ENCODE measurements around the gene UBE2D2.

The UBE2D2 gene

GRCh38 chr5:139658928-139659667, 98.0 kb downstream of the UBE2D2 start:
- Histone ChIP-seq H3K9ac (ENCODE audit: low read depth in 1 of 2, low read length in 2 of 2) (peak overlapping the region; percentile 48 to 54), H3K4me1 (ENCODE audit: control insufficient read depth in 1 of 2, insufficient read depth in 2 of 2, low read length in 2 of 2) (peaks cover 53 to 58% of the 10 kb centered on the region in 2 donors), H3K9me3 (ENCODE audit: control insufficient read depth in 1 of 2, low read length in 2 of 2) (no peaks in the 10 kb centered on the region), H3K27ac (ENCODE audit: low read depth, low read length) (peak overlapping the region; percentile 61), H3K4me3 (ENCODE audit: low read depth in 1 of 2, low read length in 2 of 2) (peak overlapping the region; percentile 21 to 33), H3K36me3 (ENCODE audit: control insufficient read depth in 1 of 2, insufficient read depth in 2 of 2, low read length in 2 of 2) (no peaks in the 10 kb centered on the region), H3K27me3 (ENCODE audit: control insufficient read depth in 1 of 2, insufficient read depth in 2 of 2, low read length in 2 of 2) (no peaks in the 10 kb centered on the region)

DNA sequence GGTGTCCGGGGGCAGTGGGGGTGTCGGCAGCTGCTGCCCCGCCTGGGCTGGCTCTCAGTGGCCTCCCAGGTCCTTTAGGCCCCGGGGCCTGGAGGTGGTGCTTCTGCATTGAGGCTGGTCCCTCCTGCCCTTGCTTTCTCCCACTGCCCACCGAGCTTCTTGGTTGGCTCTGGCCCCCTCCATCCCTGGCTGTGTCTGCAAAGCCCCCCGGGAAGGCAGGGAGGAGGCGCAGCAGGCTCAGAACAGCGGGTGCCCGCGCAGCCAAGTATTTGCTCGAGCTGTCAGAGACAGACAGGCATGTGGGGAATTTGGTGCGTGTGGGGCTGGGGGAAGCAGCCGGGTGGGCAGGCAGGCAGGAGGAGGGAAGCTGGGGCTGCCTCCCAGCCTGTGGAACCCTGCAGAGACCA, 98.6 kb downstream of the UBE2D2 start:
- Histone ChIP-seq H3K9me3 (ENCODE audit: control insufficient read depth in 1 of 2, low read length in 2 of 2) (no peaks in the 10 kb centered on the region), H3K27ac (ENCODE audit: low read depth, low read length) (peak overlapping the region; percentile 81), H3K36me3 (ENCODE audit: control insufficient read depth in 1 of 2, insufficient read depth in 2 of 2, low read length in 2 of 2) (peaks cover 0 to under 1% of the 10 kb centered on the region in 2 donors), H3K4me3 (ENCODE audit: low read depth in 1 of 2, low read length in 2 of 2) (peak overlapping the region; percentile 32 to 40), H3K4me1 (ENCODE audit: control insufficient read depth in 1 of 2, insufficient read depth in 2 of 2, low read length in 2 of 2) (peaks cover 49 to 52% of the 10 kb centered on the region in 2 donors), H3K9ac (ENCODE audit: low read depth in 1 of 2, low read length in 2 of 2) (peak overlapping the region; percentile 48 to 54), H3K27me3 (ENCODE audit: control insufficient read depth in 1 of 2, insufficient read depth in 2 of 2, low read length in 2 of 2) (no peaks in the 10 kb centered on the region)

DNA sequence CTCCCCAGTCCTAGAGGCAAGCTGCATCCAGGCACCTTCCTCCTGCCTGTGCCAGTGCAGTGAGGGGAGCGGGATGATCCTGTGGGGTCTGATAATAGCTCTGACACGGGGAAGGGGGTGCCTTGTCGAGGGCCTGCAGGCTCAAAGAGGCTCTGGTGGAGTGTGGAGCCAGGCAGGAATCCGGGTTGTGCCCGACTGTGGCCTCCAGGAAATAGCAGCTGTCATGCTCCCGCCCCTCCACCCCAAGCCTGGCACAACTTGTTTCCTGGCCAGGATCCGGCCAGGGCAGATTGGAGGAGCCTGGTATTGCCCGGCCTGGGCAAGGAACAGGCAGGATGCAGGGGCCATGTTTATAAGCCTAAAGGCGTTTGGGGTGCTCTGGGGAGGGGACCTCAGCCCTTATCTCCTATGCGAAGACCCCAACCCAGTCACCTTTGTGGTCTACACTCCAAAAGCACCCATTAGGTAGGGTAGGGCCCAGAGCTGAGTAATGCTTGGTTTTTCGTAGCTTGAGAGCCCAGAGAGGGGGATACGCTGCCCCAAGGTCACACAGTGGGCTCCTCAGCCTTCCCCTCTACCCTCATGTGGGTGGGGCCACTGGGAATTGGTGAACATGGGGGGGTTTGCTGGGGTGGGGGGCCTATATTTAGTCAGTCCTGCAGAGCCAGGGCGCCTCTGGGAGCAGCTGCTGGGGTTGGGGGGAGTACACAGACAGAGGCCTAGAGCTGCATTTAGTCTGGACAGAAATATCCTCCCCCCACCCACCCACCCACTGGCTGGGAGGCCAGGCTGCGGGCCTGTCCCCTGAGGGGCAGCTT, 99.2 kb downstream of the UBE2D2 start:
- no peaks in the 10 kb centered on the region for H3K9me3 ChIP-seq (ENCODE audit: control insufficient read depth in 1 of 2, low read length in 2 of 2)
- H3K27me3 ChIP-seq (ENCODE audit: control insufficient read depth in 1 of 2, insufficient read depth in 2 of 2, low read length in 2 of 2) = no peaks in the 10 kb centered on the region
- H3K9ac ChIP-seq (ENCODE audit: low read depth in 1 of 2, low read length in 2 of 2) = peak overlapping the region; percentile 18 to 48
- peak overlapping the region; percentile 81 for H3K27ac ChIP-seq (ENCODE audit: low read depth, low read length)
- peaks cover 48% of the 10 kb centered on the region in 2 donors for H3K4me1 ChIP-seq (ENCODE audit: control insufficient read depth in 1 of 2, insufficient read depth in 2 of 2, low read length in 2 of 2)
- peak overlapping the region; percentile 32 to 40 for H3K4me3 ChIP-seq (ENCODE audit: low read depth in 1 of 2, low read length in 2 of 2)
- peaks cover 0 to 3% of the 10 kb centered on the region in 2 donors for H3K36me3 ChIP-seq (ENCODE audit: control insufficient read depth in 1 of 2, insufficient read depth in 2 of 2, low read length in 2 of 2)

DNA sequence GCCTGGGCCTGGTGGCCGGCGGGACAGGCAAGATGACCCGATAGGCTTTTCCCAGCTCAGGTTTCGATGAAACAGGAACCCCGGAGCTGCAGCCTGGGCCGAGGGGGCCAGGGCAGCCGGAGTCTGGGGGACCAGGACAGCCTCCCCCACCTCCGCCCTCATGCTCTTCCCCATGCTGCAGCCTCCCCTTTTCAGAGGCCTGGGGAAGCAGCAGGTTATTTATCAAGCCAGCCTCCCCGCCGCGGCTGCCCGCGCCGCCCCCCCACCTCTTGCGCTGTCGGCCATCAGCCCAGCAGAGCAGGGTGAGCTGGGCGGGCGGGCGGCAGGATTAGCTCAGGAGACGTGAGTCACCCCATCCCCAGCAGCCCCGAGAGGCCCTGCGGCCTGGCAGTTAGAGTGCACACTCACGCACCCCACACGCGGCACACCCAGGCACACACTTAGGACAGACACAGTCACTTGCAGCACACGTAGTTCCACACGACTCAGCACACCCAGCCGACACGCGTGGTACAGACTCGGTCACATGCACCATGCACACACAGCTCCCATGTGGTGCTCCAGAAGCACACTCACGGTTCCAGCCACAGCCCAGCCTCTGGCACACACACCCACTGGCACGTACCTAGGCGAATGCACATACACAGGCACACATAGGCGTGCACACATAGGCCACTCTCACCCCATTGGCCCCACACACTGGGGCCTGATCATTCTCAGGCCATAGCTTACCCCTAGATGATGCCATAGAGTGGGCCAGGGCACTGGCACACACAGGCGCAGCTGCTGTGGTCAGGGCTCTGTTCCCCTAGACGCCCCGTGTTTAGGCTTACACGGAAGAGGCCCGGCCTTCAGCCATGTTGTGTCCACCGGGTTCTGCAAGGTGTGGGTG, 100.0 kb downstream of the UBE2D2 start:
- Histone ChIP-seq H3K27me3 (ENCODE audit: control insufficient read depth in 1 of 2, insufficient read depth in 2 of 2, low read length in 2 of 2) (no peaks in the 10 kb centered on the region), H3K4me3 (ENCODE audit: low read depth in 1 of 2, low read length in 2 of 2) (no peak overlapping the region), H3K9ac (ENCODE audit: low read depth in 1 of 2, low read length in 2 of 2) (no peak overlapping the region), H3K9me3 (ENCODE audit: control insufficient read depth in 1 of 2, low read length in 2 of 2) (no peaks in the 10 kb centered on the region), H3K36me3 (ENCODE audit: control insufficient read depth in 1 of 2, insufficient read depth in 2 of 2, low read length in 2 of 2) (peaks cover 0 to 3% of the 10 kb centered on the region in 2 donors), H3K27ac (ENCODE audit: low read depth, low read length) (peak overlapping the region; percentile 77), H3K4me1 (ENCODE audit: control insufficient read depth in 1 of 2, insufficient read depth in 2 of 2, low read length in 2 of 2) (peaks cover 45 to 48% of the 10 kb centered on the region in 2 donors)

DNA sequence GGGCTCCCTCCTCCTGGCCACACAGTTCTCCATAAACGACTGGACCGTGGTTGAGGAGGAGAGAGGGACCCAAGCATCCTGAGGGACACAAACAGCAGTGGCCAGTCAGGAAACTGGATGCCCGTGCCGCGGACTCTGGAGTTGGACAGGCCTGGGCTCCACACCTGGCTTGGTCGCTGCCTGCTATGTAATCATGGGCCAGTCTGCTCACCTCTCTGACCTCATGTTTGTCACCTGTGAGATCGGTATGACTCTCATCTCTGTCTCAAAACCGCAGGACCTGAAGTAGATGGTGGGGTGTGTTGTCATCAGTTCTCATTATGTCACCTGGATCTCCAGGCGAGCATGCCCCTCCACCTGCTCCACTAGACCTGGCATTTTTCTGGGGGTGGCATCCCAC, 101.5 kb downstream of the UBE2D2 start:
- H3K4me1 ChIP-seq (ENCODE audit: control insufficient read depth in 1 of 2, insufficient read depth in 2 of 2, low read length in 2 of 2) = peaks cover 49 to 52% of the 10 kb centered on the region in 2 donors
- no peak overlapping the region for H3K27ac ChIP-seq (ENCODE audit: low read depth, low read length)
- no peak overlapping the region for H3K4me3 ChIP-seq (ENCODE audit: low read depth in 1 of 2, low read length in 2 of 2)
- no peaks in the 10 kb centered on the region for H3K27me3 ChIP-seq (ENCODE audit: control insufficient read depth in 1 of 2, insufficient read depth in 2 of 2, low read length in 2 of 2)
- H3K36me3 ChIP-seq (ENCODE audit: control insufficient read depth in 1 of 2, insufficient read depth in 2 of 2, low read length in 2 of 2) = peaks cover 0 to 3% of the 10 kb centered on the region in 2 donors
- H3K9me3 ChIP-seq (ENCODE audit: control insufficient read depth in 1 of 2, low read length in 2 of 2) = no peaks in the 10 kb centered on the region
- no peak overlapping the region for H3K9ac ChIP-seq (ENCODE audit: low read depth in 1 of 2, low read length in 2 of 2)

DNA sequence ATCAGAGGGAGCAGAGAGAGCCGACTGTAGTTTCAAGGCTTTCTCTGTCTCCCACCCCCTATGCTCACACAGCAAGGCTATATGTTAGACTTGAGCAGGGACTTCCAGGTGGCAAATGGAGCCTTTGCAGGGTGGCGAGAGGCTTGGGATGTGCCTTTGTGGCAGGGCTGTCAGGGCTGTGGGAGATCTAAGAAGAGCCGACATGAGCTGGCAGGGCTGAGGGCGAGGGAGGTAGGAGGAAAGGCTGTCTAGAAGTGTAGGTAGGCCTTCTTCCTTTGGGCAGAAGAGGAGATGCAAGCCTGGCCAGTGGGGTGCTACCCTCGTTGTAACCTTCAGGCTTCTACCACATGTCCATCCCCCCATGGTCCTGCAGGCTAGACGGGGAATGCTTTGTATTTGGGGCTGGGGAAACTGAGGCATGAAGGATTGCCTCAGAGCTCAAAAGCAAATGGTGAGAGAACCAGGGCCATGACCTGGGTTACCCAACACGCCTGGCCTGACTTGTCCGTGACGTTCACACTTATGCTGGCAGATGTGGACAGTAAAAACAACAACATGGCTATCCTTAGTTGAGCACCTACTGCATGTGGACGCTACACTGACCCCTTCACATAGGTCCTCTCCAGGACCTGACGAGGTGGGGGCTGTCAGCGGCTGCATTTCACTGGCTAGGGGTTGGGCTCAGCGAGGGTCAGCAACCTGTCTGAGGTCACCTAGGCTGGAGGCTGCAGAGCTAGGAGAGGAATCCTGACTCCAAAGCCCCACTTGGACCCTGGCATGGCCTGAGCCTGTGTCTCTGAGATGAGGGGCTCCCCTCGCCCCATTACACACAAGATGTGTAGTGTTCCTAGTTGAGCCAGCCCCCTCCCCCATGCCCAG, 102.3 kb downstream of the UBE2D2 start:
- Histone ChIP-seq H3K27ac (ENCODE audit: low read depth, low read length) (no peak overlapping the region), H3K9ac (ENCODE audit: low read depth in 1 of 2, low read length in 2 of 2) (no peak overlapping the region), H3K4me3 (ENCODE audit: low read depth in 1 of 2, low read length in 2 of 2) (no peak overlapping the region)

GRCh38 chr5:139664086-139664693, 103.1 kb downstream of the UBE2D2 start:
- no peaks in the 10 kb centered on the region for H3K27me3 ChIP-seq (ENCODE audit: control insufficient read depth in 1 of 2, insufficient read depth in 2 of 2, low read length in 2 of 2)
- no peak overlapping the region for H3K27ac ChIP-seq (ENCODE audit: low read depth, low read length)
- no peak overlapping the region for H3K9ac ChIP-seq (ENCODE audit: low read depth in 1 of 2, low read length in 2 of 2)
- no peak overlapping the region for H3K4me3 ChIP-seq (ENCODE audit: low read depth in 1 of 2, low read length in 2 of 2)
- no peaks in the 10 kb centered on the region for H3K9me3 ChIP-seq (ENCODE audit: control insufficient read depth in 1 of 2, low read length in 2 of 2)
- H3K36me3 ChIP-seq (ENCODE audit: control insufficient read depth in 1 of 2, insufficient read depth in 2 of 2, low read length in 2 of 2) = peaks cover 0 to 3% of the 10 kb centered on the region in 2 donors
- H3K4me1 ChIP-seq (ENCODE audit: control insufficient read depth in 1 of 2, insufficient read depth in 2 of 2, low read length in 2 of 2) = peaks cover 48 to 51% of the 10 kb centered on the region in 2 donors

More for the DNA sequence above, 102.3 kb downstream of the UBE2D2 start:
- Histone ChIP-seq H3K4me1 (ENCODE audit: control insufficient read depth in 1 of 2, insufficient read depth in 2 of 2, low read length in 2 of 2) (peaks cover 49 to 52% of the 10 kb centered on the region in 2 donors), H3K9me3 (ENCODE audit: control insufficient read depth in 1 of 2, low read length in 2 of 2) (no peaks in the 10 kb centered on the region), H3K36me3 (ENCODE audit: control insufficient read depth in 1 of 2, insufficient read depth in 2 of 2, low read length in 2 of 2) (peaks cover 0 to 3% of the 10 kb centered on the region in 2 donors), H3K27me3 (ENCODE audit: control insufficient read depth in 1 of 2, insufficient read depth in 2 of 2, low read length in 2 of 2) (no peaks in the 10 kb centered on the region)

DNA sequence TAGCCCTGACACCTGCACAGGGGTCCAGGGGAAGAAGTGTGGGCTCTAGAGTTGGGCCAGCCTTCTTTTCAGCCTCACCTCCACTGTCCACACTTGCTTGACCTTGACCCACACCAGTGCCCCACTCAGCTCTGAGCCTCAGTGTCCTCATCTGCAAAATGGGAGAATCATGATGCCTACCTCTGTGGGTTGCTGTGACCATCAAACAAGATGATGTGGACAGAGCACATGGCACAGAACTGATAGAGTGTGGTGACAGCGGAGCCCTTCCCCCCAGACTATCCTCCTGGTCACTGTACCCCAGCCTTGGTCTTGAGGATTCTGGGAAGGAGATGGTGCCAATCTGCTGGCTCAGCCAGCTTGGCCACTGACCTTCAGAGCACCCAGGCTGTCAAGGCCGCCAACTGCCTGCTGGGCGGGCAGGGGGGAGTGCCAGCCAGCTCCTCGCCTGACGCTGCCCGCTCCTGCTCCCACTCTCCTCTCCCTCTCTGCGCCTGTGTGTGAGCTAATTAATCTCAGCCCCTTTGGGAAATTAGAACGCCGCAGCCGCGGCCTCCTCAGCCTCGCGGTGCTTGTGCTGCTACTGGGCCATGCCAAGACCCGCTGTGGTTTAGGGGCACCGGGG, 103.7 kb downstream of the UBE2D2 start:
- Histone ChIP-seq H3K27ac (ENCODE audit: low read depth, low read length) (no peak overlapping the region), H3K4me3 (ENCODE audit: low read depth in 1 of 2, low read length in 2 of 2) (no peak overlapping the region), H3K9me3 (ENCODE audit: control insufficient read depth in 1 of 2, low read length in 2 of 2) (no peaks in the 10 kb centered on the region), H3K4me1 (ENCODE audit: control insufficient read depth in 1 of 2, insufficient read depth in 2 of 2, low read length in 2 of 2) (peaks cover 46 to 51% of the 10 kb centered on the region in 2 donors), H3K9ac (ENCODE audit: low read depth in 1 of 2, low read length in 2 of 2) (no peak overlapping the region), H3K27me3 (ENCODE audit: control insufficient read depth in 1 of 2, insufficient read depth in 2 of 2, low read length in 2 of 2) (no peaks in the 10 kb centered on the region), H3K36me3 (ENCODE audit: control insufficient read depth in 1 of 2, insufficient read depth in 2 of 2, low read length in 2 of 2) (peaks cover 0 to 3% of the 10 kb centered on the region in 2 donors)
